Endodermal cell (in vitro differentiated cells): ENCODE results near the gene CHST2. TPM values are rescaled to one million over a fixed set of nuclear protein-coding genes. Genes with fewer than 3 reads are reported as not detected.

Source experiments
- DNase-seq: peaks from one replicate; pipeline ENCODE4 v3.0.0-alpha.2; 2017
- H3K27ac ChIP-seq: 2 replicates; pipeline ENCODE4 v1.5.1; 2013; ENCODE audit warnings: mild to moderate bottlenecking, low read depth, low read length, moderate library complexity
- H3K27me3 ChIP-seq: 2 replicates; pipeline ENCODE4 v1.6.1; 2013; ENCODE audit warnings: mild to moderate bottlenecking, low read length, moderate library complexity; ENCODE audit not compliant: insufficient read depth, control insufficient read depth, poor library complexity, severe bottlenecking
- H3K36me3 ChIP-seq: 2 replicates; pipeline ENCODE4 v1.7.0; 2013; ENCODE audit warnings: mild to moderate bottlenecking, low read length, moderate library complexity; ENCODE audit not compliant: control insufficient read depth, insufficient read depth
- H3K4me1 ChIP-seq: one replicate; pipeline ENCODE4 v1.7.0; 2013; ENCODE audit warnings: low read length; ENCODE audit not compliant: control insufficient read depth, insufficient read depth
- H3K4me3 ChIP-seq: 2 replicates; pipeline ENCODE4 v1.5.1; 2013; ENCODE audit warnings: mild to moderate bottlenecking, low read length, moderate library complexity
- H3K9ac ChIP-seq: 2 replicates; pipeline ENCODE4 v1.6.1; 2013; ENCODE audit warnings: mild to moderate bottlenecking, low read length, moderate library complexity; ENCODE audit not compliant: poor library complexity, severe bottlenecking; ENCODE audit errors: extremely low read depth
- H3K9me3 ChIP-seq: 2 replicates; pipeline ENCODE4 v1.6.1; 2013; ENCODE audit warnings: mild to moderate bottlenecking, low read length, moderate library complexity; ENCODE audit not compliant: control insufficient read depth
- H3K27ac Mint-ChIP-seq: 2 replicates; pipeline ENCODE4 v1.8.0; 2020; ENCODE audit warnings: mixed read lengths
- H3K27me3 Mint-ChIP-seq: 2 replicates; pipeline ENCODE4 v1.8.0; 2021; ENCODE audit warnings: mild to moderate bottlenecking, mixed read lengths; ENCODE audit not compliant: insufficient read depth
- H3K36me3 Mint-ChIP-seq: 2 replicates; pipeline ENCODE4 v1.8.0; 2020; ENCODE audit warnings: low read depth, mixed read lengths
- H3K4me1 Mint-ChIP-seq: 2 replicates; pipeline ENCODE4 v1.8.0; 2020; ENCODE audit warnings: mixed read lengths
- H3K4me3 Mint-ChIP-seq: 2 replicates; pipeline ENCODE4 v1.8.0; 2020; ENCODE audit warnings: mild to moderate bottlenecking, moderate library complexity, mixed read lengths
- H3K9me3 Mint-ChIP-seq: 2 replicates; pipeline ENCODE4 v1.8.0; 2020; ENCODE audit warnings: mild to moderate bottlenecking, mixed read lengths
- CTCF ChIP-seq: fragments of 200-600 bp; sonication (generic); conservative IDR thresholded peaks from 2 replicates; pipeline ENCODE4 v1.5.0; 2021; ENCODE audit warnings: antibody characterized with exemption, mild to moderate bottlenecking
- WGBS, 2 experiments: methylation state at CpG; one replicate each; pipeline versions ENCODE4 v1.1.5 to v1.1.7; 2013; ENCODE audit warnings: missing lambda C conversion rate in 2 of 2, mixed read lengths in 1 of 2; ENCODE audit not compliant: insufficient coverage in 1 of 2, insufficient read length in 1 of 2; 5-methylcytosine and 5-hydroxymethylcytosine counted together
- total RNA-seq, 2 donors: library from RNA; stranded (reverse); fragmentation: NEBNext Ultra II Directional in 1 of 2; extraction: Animal tissue kit (Norgen Biotek cat#: 25700) in 1 of 2; gene quantifications; 2 replicates in 1 of 2; 3 replicates in 1 of 2; pipeline ENCODE4 v1.2.1, GENCODE V29; 2021

CHST2 gene
- total RNA-seq, 2 donors from 2014 or later, result 3.4 to 7.2 TPM

- H3K27me3 Mint-ChIP-seq, result peaks cover 16% of the 10 kb centered on the region
- peak overlapping the region; percentile 20 for H3K9ac ChIP-seq
Observed at GRCh38 chr3:143118630-143119008, 952 bp upstream of the CHST2 start.

GRCh38 chr3:143119974-143120715 is 574 bp downstream of the CHST2 start:
- Mint-ChIP-seq H3K36me3 (peaks cover 5% of the 10 kb centered on the region), H3K9me3 (no peaks in the 10 kb centered on the region), H3K4me1 (peaks cover 23% of the 10 kb centered on the region), H3K27ac (no peak overlapping the region), H3K4me3 (peak overlapping the region; percentile 79), H3K27me3 (peaks cover 16% of the 10 kb centered on the region)
- Histone ChIP-seq H3K4me1 (no peaks in the 10 kb centered on the region), H3K36me3 (no peaks in the 10 kb centered on the region), H3K9ac (no peak overlapping the region), H3K9me3 (no peaks in the 10 kb centered on the region), H3K27me3 (peaks cover 27% of the 10 kb centered on the region), H3K4me3 (peak overlapping the region; percentile 79), H3K27ac (no peak overlapping the region)
- WGBS, 2 experiments, result 0 to 2% methylated on average over 24 to 85 of the region's 85 CpGs
- peak; percentile 78 for DNase-seq
- peak; percentile 33 for TF ChIP-seq CTCF

More at GRCh38 chr3:143118630-143119008, 952 bp upstream of the CHST2 start:
- H3K36me3 ChIP-seq, result no peaks in the 10 kb centered on the region
- Mint-ChIP-seq H3K4me1 (peaks cover 16% of the 10 kb centered on the region), H3K36me3 (peaks cover 5% of the 10 kb centered on the region), H3K4me3 (peak overlapping the region; percentile 79), H3K9me3 (no peaks in the 10 kb centered on the region), H3K27ac (peak overlapping the region; percentile 80)
- peak overlapping the region; percentile 89 for H3K4me3 ChIP-seq
- no peaks in the 10 kb centered on the region for H3K4me1 ChIP-seq
- no peaks in the 10 kb centered on the region for H3K9me3 ChIP-seq
- WGBS, 2 experiments, result 42 to 87% methylated on average over 4 to 12 of the region's 13 CpGs
- DNase-seq, result no peak
- no peak overlapping the region for H3K27ac ChIP-seq
- no peak for TF ChIP-seq CTCF
- peaks cover 27% of the 10 kb centered on the region for H3K27me3 ChIP-seq

DNA sequence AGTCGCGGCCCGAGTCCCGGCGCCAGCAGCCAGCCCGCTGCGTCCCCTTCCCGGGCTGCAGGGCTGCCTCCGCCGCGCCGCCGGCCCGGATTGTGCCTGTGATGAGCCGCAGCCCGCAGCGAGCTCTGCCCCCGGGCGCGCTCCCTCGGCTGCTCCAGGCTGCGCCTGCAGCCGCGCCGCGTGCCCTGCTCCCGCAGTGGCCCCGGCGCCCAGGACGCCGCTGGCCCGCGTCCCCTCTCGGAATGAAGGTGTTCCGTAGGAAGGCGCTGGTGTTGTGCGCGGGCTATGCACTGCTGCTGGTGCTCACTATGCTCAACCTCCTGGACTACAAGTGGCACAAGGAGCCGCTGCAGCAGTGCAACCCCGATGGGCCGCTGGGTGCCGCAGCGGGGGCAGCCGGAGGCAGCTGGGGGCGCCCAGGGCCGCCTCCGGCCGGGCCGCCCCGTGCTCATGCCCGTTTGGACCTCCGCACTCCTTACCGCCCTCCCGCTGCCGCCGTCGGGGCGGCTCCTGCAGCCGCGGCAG is 1.2 kb downstream of the CHST2 start:
- no peak for TF ChIP-seq CTCF
- Histone ChIP-seq H3K9ac (no peak overlapping the region), H3K36me3 (no peaks in the 10 kb centered on the region), H3K27ac (no peak overlapping the region), H3K27me3 (peaks cover 27% of the 10 kb centered on the region), H3K4me3 (peak overlapping the region; percentile 79), H3K9me3 (no peaks in the 10 kb centered on the region), H3K4me1 (no peaks in the 10 kb centered on the region)
- no peaks in the 10 kb centered on the region for H3K9me3 Mint-ChIP-seq
- WGBS, 2 experiments, result 1 to 2% methylated on average over 12 to 60 of the region's 60 CpGs
- no peak overlapping the region for H3K27ac Mint-ChIP-seq
- H3K4me3 Mint-ChIP-seq, result peak overlapping the region; percentile 79
- DNase-seq, result peak; percentile 74
- peaks cover 16% of the 10 kb centered on the region for H3K27me3 Mint-ChIP-seq
- H3K4me1 Mint-ChIP-seq, result peaks cover 30% of the 10 kb centered on the region
- H3K36me3 Mint-ChIP-seq, result peaks cover 5% of the 10 kb centered on the region
